ENCODE measurements around the gene SPATS2. TPM values are rescaled to one million over a fixed set of nuclear protein-coding genes. Genes with fewer than 3 reads are reported as not detected.
A peak's percentile ranks its signal among the peaks of the same experiment; 100 is the strongest.
"Not testable (repeated sequence)": the region's sequence is repeated elsewhere in the genome, so short reads cannot be mapped to it uniquely, and the experiment has no call there.

SPATS2 gene
- total RNA-seq, 2 donors from 2014 or later, result 12.1 to 14.8 TPM

- peak; percentile 14 for DNase-seq (ENCODE audit: low spot score)
- intact Hi-C loops (cut with DNase I), result no loop called here
Observed at GRCh38 chr12:49524660-49525324, 157.5 kb downstream of the SPATS2 start.

- peak; percentile 35 for DNase-seq (ENCODE audit: low spot score)
- intact Hi-C loops (cut with DNase I), result no loop called here
Observed at GRCh38 chr12:49525942-49526341, 158.7 kb downstream of the SPATS2 start.

- intact Hi-C loops (cut with DNase I), result no loop called here
Observed at GRCh38 chr12:49527361-49528130, 160.3 kb downstream of the SPATS2 start.

GRCh38 chr12:49529414-49529813 lies 162.2 kb downstream of the SPATS2 start:
- intact Hi-C loops (cut with DNase I), result no loop called here
- DNase-seq (ENCODE audit: low spot score), result no peak

More at GRCh38 chr12:49527361-49528130, 160.3 kb downstream of the SPATS2 start:
- peak; percentile 17 for DNase-seq (ENCODE audit: low spot score)

- intact Hi-C loops (cut with DNase I), result no loop called here
- no peak for DNase-seq (ENCODE audit: low spot score)
Observed at GRCh38 chr12:49531745-49532144, 164.5 kb downstream of the SPATS2 start.

GRCh38 chr12:49533331-49533730 lies 166.1 kb downstream of the SPATS2 start:
- intact Hi-C loops (cut with DNase I), result no loop called here
- DNase-seq (ENCODE audit: low spot score), result peak; percentile 15

GRCh38 chr12:49534122-49534521 lies 166.9 kb downstream of the SPATS2 start:
- peak; percentile 5 for DNase-seq (ENCODE audit: low spot score)
- intact Hi-C loops (cut with DNase I), result not testable (repeated sequence)

GRCh38 chr12:49534731-49535278 lies 167.5 kb downstream of the SPATS2 start:
- intact Hi-C loops (cut with DNase I), result no loop called here
- peak; percentile 66 for DNase-seq (ENCODE audit: low spot score)

- peak; percentile 26 for DNase-seq (ENCODE audit: low spot score)
Observed at GRCh38 chr12:49535921-49536525, 168.8 kb downstream of the SPATS2 start.

GRCh38 chr12:49536526-49537071 lies 169.3 kb downstream of the SPATS2 start:
- DNase-seq (ENCODE audit: low spot score), result no peak
- intact Hi-C loops (cut with DNase I), result no loop called here

More at GRCh38 chr12:49535921-49536525, 168.8 kb downstream of the SPATS2 start:
- intact Hi-C loops (cut with DNase I), result no loop called here

- intact Hi-C loops (cut with DNase I), result no loop called here
- DNase-seq (ENCODE audit: low spot score), result peak; percentile 63
Observed at GRCh38 chr12:49537231-49537751, 170.0 kb downstream of the SPATS2 start.

- peak; percentile 81 for DNase-seq (ENCODE audit: low spot score)
- intact Hi-C loops (cut with DNase I), result no loop called here
Observed at GRCh38 chr12:49537752-49538509, 170.7 kb downstream of the SPATS2 start.

GRCh38 chr12:49538510-49539403 lies 171.5 kb downstream of the SPATS2 start, which contains the start of gene KCNH3:
Gene KCNH3 (plus strand): TSS chr12:49539030. CDS start chr12:49539417, 387 bp downstream.
- intact Hi-C loops (cut with DNase I), result no loop called here
- peak; percentile 94 for DNase-seq (ENCODE audit: low spot score)

- DNase-seq (ENCODE audit: low spot score), result peak; percentile 62
- intact Hi-C loops (cut with DNase I), result no loop called here
Observed at GRCh38 chr12:49539406-49540228, 172.4 kb downstream of the SPATS2 start.

- intact Hi-C loops (cut with DNase I), result no loop called here
- DNase-seq (ENCODE audit: low spot score), result peak; percentile 74
Observed at GRCh38 chr12:49540229-49541139, 173.2 kb downstream of the SPATS2 start.

Measured in posterior vena cava (tissue), 2 donors.